Measurements from ENCODE around the gene MED26. TPM values are rescaled to one million over a fixed set of nuclear protein-coding genes. Genes with fewer than 3 reads are reported as not detected.

The MED26 gene
- total RNA-seq, 1 experiment from 2014 or later = 8.4 TPM

GRCh38 chr19:16535381-16535780, 92.6 kb downstream of the MED26 start:
- no peak for DNase-seq (ENCODE audit: low read depth)
- in situ Hi-C loops (cut with HindIII; ENCODE audit: low pct_unique_long_range_greater_than_20kb, low sequenced_read_pairs) = no loop called here

- no peak for DNase-seq (ENCODE audit: low read depth)
- in situ Hi-C loops (cut with HindIII; ENCODE audit: low pct_unique_long_range_greater_than_20kb, low sequenced_read_pairs) = no loop called here
These were observed 95.4 kb downstream of the MED26 start for GRCh38 chr19:16532440-16533234.

- in situ Hi-C loops (cut with HindIII; ENCODE audit: low pct_unique_long_range_greater_than_20kb, low sequenced_read_pairs) = no loop called here
These were observed 96.7 kb downstream of the MED26 start for GRCh38 chr19:16531380-16531669.

GRCh38 chr19:16530540-16531379, 97.2 kb downstream of the MED26 start:
- DNase-seq (ENCODE audit: low read depth) = no peak
- in situ Hi-C loops (cut with HindIII; ENCODE audit: low pct_unique_long_range_greater_than_20kb, low sequenced_read_pairs) = no loop called here

More at GRCh38 chr19:16531380-16531669, 96.7 kb downstream of the MED26 start:
- DNase-seq (ENCODE audit: low read depth) = no peak

GRCh38 chr19:16529466-16530144, 98.4 kb downstream of the MED26 start:
- in situ Hi-C loops (cut with HindIII; ENCODE audit: low pct_unique_long_range_greater_than_20kb, low sequenced_read_pairs) = no loop called here

GRCh38 chr19:16527971-16528521, 100.0 kb downstream of the MED26 start:
- DNase-seq (ENCODE audit: low read depth) = no peak
- in situ Hi-C loops (cut with HindIII; ENCODE audit: low pct_unique_long_range_greater_than_20kb, low sequenced_read_pairs) = no loop called here

More at GRCh38 chr19:16529466-16530144, 98.4 kb downstream of the MED26 start:
- DNase-seq (ENCODE audit: low read depth) = no peak

- in situ Hi-C loops (cut with HindIII; ENCODE audit: low pct_unique_long_range_greater_than_20kb, low sequenced_read_pairs) = no loop called here
- DNase-seq (ENCODE audit: low read depth) = no peak
These were observed 100.6 kb downstream of the MED26 start for GRCh38 chr19:16527334-16527935.

- DNase-seq (ENCODE audit: low read depth) = no peak
- in situ Hi-C loops (cut with HindIII; ENCODE audit: low pct_unique_long_range_greater_than_20kb, low sequenced_read_pairs) = no loop called here
These were observed 102.1 kb downstream of the MED26 start for GRCh38 chr19:16525751-16526481.

GRCh38 chr19:16524991-16525734, 102.8 kb downstream of the MED26 start:
- in situ Hi-C loops (cut with HindIII; ENCODE audit: low pct_unique_long_range_greater_than_20kb, low sequenced_read_pairs) = no loop called here
- no peak for DNase-seq (ENCODE audit: low read depth)

Other genes starting within 250 kb of the MED26 start
- gene EPS15L1, start 156.2 kb downstream of the MED26 start, total RNA-seq (2014; rRNA removed; shearing (Covaris generic); ENCODE audit: low replicate concordance) = 31.1 and 33.9 TPM in 2 replicates
- gene CALR3, start 132.0 kb downstream of the MED26 start, total RNA-seq (2014; rRNA removed; shearing (Covaris generic); ENCODE audit: low replicate concordance) = not detected in 2 replicates
- gene C19orf44, start 131.8 kb downstream of the MED26 start, total RNA-seq (2014; rRNA removed; shearing (Covaris generic); ENCODE audit: low replicate concordance) = 9.7 and 23.3 TPM in 2 replicates
- gene CHERP, start 85.8 kb downstream of the MED26 start, total RNA-seq (2014; rRNA removed; shearing (Covaris generic); ENCODE audit: low replicate concordance) = 1.3 and 2.6 TPM in 2 replicates
- 28.4 and 36.5 TPM in 2 replicates for gene SLC35E1, start 55.8 kb downstream of the MED26 start, total RNA-seq (2014; rRNA removed; shearing (Covaris generic); ENCODE audit: low replicate concordance)
- gene SMIM7, start 31.9 kb upstream of the MED26 start, total RNA-seq (2014; rRNA removed; shearing (Covaris generic); ENCODE audit: low replicate concordance) = 148 and 152 TPM in 2 replicates
- 4.8 and 9.9 TPM in 2 replicates for gene TMEM38A, start 32.9 kb upstream of the MED26 start, total RNA-seq (2014; rRNA removed; shearing (Covaris generic); ENCODE audit: low replicate concordance)
- gene NWD1, start 91.6 kb upstream of the MED26 start, total RNA-seq (2014; rRNA removed; shearing (Covaris generic); ENCODE audit: low replicate concordance) = 0.09 TPM in 1 of 2 replicates, not detected in the other
- 13.3 and 21.9 TPM in 2 replicates for gene SIN3B, start 201.2 kb upstream of the MED26 start, total RNA-seq (2014; rRNA removed; shearing (Covaris generic); ENCODE audit: low replicate concordance)

Data from Caki2 (cell line).